IPS-20b (cell line): ENCODE data around the gene ARPIN.
"Not testable (repeated sequence)": the region's sequence is repeated elsewhere in the genome, so short reads cannot be mapped to it uniquely, and the experiment has no call there.

Source experiments
- H3K27ac ChIP-seq: one replicate; pipeline ENCODE4 v1.5.1; 2013; ENCODE audit warnings: low read length
- H3K27me3 ChIP-seq: 2 replicates; pipeline ENCODE4 v1.6.1; 2013; ENCODE audit warnings: mild to moderate bottlenecking, low read length, inconsistent platforms; ENCODE audit not compliant: insufficient read depth
- H3K36me3 ChIP-seq: 2 replicates; pipeline ENCODE4 v1.6.1; 2013; ENCODE audit warnings: low read depth, mild to moderate bottlenecking, inconsistent platforms, low read length, moderate library complexity; ENCODE audit not compliant: insufficient read depth
- H3K4me1 ChIP-seq: 2 replicates; pipeline ENCODE4 v1.6.1; 2013; ENCODE audit warnings: mild to moderate bottlenecking, control low read depth, inconsistent platforms, low read length, moderate library complexity; ENCODE audit not compliant: insufficient read depth
- H3K4me3 ChIP-seq: 2 replicates; pipeline ENCODE4 v1.5.1; 2013; ENCODE audit warnings: mild to moderate bottlenecking, low read length, inconsistent platforms
- H3K9ac ChIP-seq: 2 replicates; pipeline ENCODE4 v1.6.1; 2013; ENCODE audit warnings: low read depth, mild to moderate bottlenecking, inconsistent platforms, low read length, moderate library complexity
- H3K9me3 ChIP-seq: 2 replicates; pipeline ENCODE4 v1.6.1; 2013; ENCODE audit warnings: mild to moderate bottlenecking, low read depth, low read length, inconsistent platforms; ENCODE audit not compliant: insufficient read depth

ARPIN gene

GRCh38 chr15:89854863-89855262 is 57.9 kb downstream of the ARPIN start:
- not testable (repeated sequence) for H3K9ac ChIP-seq, H3K4me1 ChIP-seq, H3K4me3 ChIP-seq, H3K27me3 ChIP-seq, H3K27ac ChIP-seq, H3K9me3 ChIP-seq
- H3K36me3 ChIP-seq = peaks cover 18% of the 10 kb centered on the region

- Histone ChIP-seq H3K9me3 (no peaks in the 10 kb centered on the region), H3K27me3 (no peaks in the 10 kb centered on the region), H3K4me3 (no peak overlapping the region), H3K4me1 (no peaks in the 10 kb centered on the region), H3K9ac (no peak overlapping the region), H3K36me3 (peaks cover 17% of the 10 kb centered on the region), H3K27ac (no peak overlapping the region)
Measured at GRCh38 chr15:89852342-89852995, 60.3 kb downstream of the ARPIN start.

GRCh38 chr15:89851673-89852341 is 60.9 kb downstream of the ARPIN start:
- Histone ChIP-seq H3K9me3 (no peaks in the 10 kb centered on the region), H3K27me3 (no peaks in the 10 kb centered on the region), H3K4me1 (no peaks in the 10 kb centered on the region), H3K4me3 (no peak overlapping the region), H3K27ac (no peak overlapping the region), H3K9ac (no peak overlapping the region), H3K36me3 (peaks cover 17% of the 10 kb centered on the region)

GRCh38 chr15:89848970-89849292 is 63.8 kb downstream of the ARPIN start:
- no peaks in the 10 kb centered on the region; the same call in 1 of the 2 replicates for H3K4me1 ChIP-seq
- H3K36me3 ChIP-seq = peaks cover 17% of the 10 kb centered on the region
- H3K4me3 ChIP-seq = no peak overlapping the region
- H3K9me3 ChIP-seq = no peaks in the 10 kb centered on the region
- H3K9ac ChIP-seq = no peak overlapping the region
- H3K27me3 ChIP-seq = no peaks in the 10 kb centered on the region
- H3K27ac ChIP-seq = no peak overlapping the region

GRCh38 chr15:89847101-89847500 is 65.7 kb downstream of the ARPIN start:
- H3K4me3 ChIP-seq = no peak overlapping the region
- no peaks in the 10 kb centered on the region for H3K9me3 ChIP-seq
- peaks cover 5% of the 10 kb centered on the region for H3K36me3 ChIP-seq
- H3K27me3 ChIP-seq = no peaks in the 10 kb centered on the region
- no peaks in the 10 kb centered on the region; the same call in 1 of the 2 replicates for H3K4me1 ChIP-seq
- H3K27ac ChIP-seq = no peak overlapping the region
- no peak overlapping the region for H3K9ac ChIP-seq

- H3K9me3 ChIP-seq = no peaks in the 10 kb centered on the region
- no peaks in the 10 kb centered on the region; the same call in 1 of the 2 replicates for H3K4me1 ChIP-seq
- no peak overlapping the region for H3K4me3 ChIP-seq
- H3K36me3 ChIP-seq = no peaks in the 10 kb centered on the region
- H3K27me3 ChIP-seq = no peaks in the 10 kb centered on the region
- H3K9ac ChIP-seq = no peak overlapping the region
- H3K27ac ChIP-seq = no peak overlapping the region
Measured at GRCh38 chr15:89845305-89845893, 67.4 kb downstream of the ARPIN start.
